Sigmoid colon (tissue), 7 donors: ENCODE results near the gene APOL2. TPM values are rescaled to one million over a fixed set of nuclear protein-coding genes. Genes with fewer than 3 reads are reported as not detected.
"Not testable (repeated sequence)": the region's sequence is repeated elsewhere in the genome, so short reads cannot be mapped to it uniquely, and the experiment has no call there.

Experiments used
- DNase-seq: peaks from one replicate; pipeline ENCODE4 v3.0.0-alpha.2; 2019
- H3K27ac ChIP-seq, 4 donors: fragments of 200-600 bp; sonication (generic); one replicate each; pipeline ENCODE4 v1.5.1; 2016 to 2019; ENCODE audit warnings: mild to moderate bottlenecking in 1 of 4
- H3K27me3 ChIP-seq, 3 donors: fragments of 200-600 bp; sonication (generic); one replicate each; pipeline ENCODE4 v1.5.1; 2019; ENCODE audit warnings: mild to moderate bottlenecking in 1 of 3
- H3K36me3 ChIP-seq, 4 donors: fragments of 200-600 bp; sonication (generic); one replicate each; pipeline ENCODE4 v1.5.1; 2016 to 2019
- H3K4me1 ChIP-seq, 4 donors: fragments of 200-600 bp; sonication (generic); one replicate each; pipeline ENCODE4 v1.5.1; 2017 to 2019
- H3K4me3 ChIP-seq, 4 donors: fragments of 200-600 bp; sonication (generic); one replicate each; pipeline ENCODE4 v1.5.1; 2017 to 2019; ENCODE audit warnings: mild to moderate bottlenecking in 2 of 4, moderate library complexity in 1 of 4
- H3K9me3 ChIP-seq, 4 donors: fragments of 200-600 bp in 3 of 4; sonication (generic) in 3 of 4; one replicate each; pipeline versions ENCODE4 v1.5.1 to v1.6.1; 2013 to 2019
- EP300 ChIP-seq, 4 donors: sonication (generic); formaldehyde crosslinking; IDR thresholded peaks; one replicate each; pipeline ENCODE4 v1.6.1; 2017; ENCODE audit warnings: antibody characterized with exemption in 4 of 4
- POLR2A ChIP-seq, 2 donors: fragments of 450-650 bp; IDR thresholded peaks; one replicate each; pipeline ENCODE4 v1.6.1; 2016; ENCODE audit warnings: antibody characterized with exemption in 2 of 2, mild to moderate bottlenecking in 2 of 2, moderate library complexity in 2 of 2
- POLR2AphosphoS5 ChIP-seq, 4 donors: sonication (generic); formaldehyde crosslinking; IDR thresholded peaks; one replicate each; pipeline ENCODE4 v1.6.1; 2017; ENCODE audit warnings: antibody characterized with exemption in 4 of 4
- WGBS, 2 donors: extraction: QIAGEN DNeasy Blood & Tissue Kit; methylation state at CpG; one replicate each; pipeline ENCODE4 v1.1.7; 2013; 5-methylcytosine and 5-hydroxymethylcytosine counted together
- intact Hi-C: fragments of 100-400 bp; cut with DNase I; formaldehyde crosslinking; loops from one replicate; pipeline ENCODE4 v1.15.1; 2023
- polyA plus RNA-seq, 3 donors: library from polyadenylated mRNA; stranded (reverse); fragments of 200-250 nt; gene quantifications; one replicate each; pipeline ENCODE4 v1.2.3, GENCODE V29; 2013
- total RNA-seq, 4 donors: library from RNA; depleted of rRNA; stranded (reverse); fragments of >200 nt; gene quantifications; one replicate each; pipeline ENCODE4 v1.1.0, GENCODE V29; 2016
- TF ChIP-seq, protein P1 (sequence below), 4 experiments: fragments of 450-650 bp in 3 of 4; fragments of 200-600 bp in 1 of 4; IDR thresholded peaks; one replicate each; pipeline ENCODE4 v1.5.1; 2016 to 2019; ENCODE audit warnings: antibody characterized with exemption in 4 of 4, mild to moderate bottlenecking in 3 of 4, moderate library complexity in 2 of 4
- donor health status: healthy with polysubstance abuse.
- donor health status: Bipolar disorder and iron deficiency.
- donor health status: healthy.

Gene APOL2
- total and polyA plus RNA-seq, 7 donors, result 18.6 to 59.5 (median 29.1) TPM

DNA sequence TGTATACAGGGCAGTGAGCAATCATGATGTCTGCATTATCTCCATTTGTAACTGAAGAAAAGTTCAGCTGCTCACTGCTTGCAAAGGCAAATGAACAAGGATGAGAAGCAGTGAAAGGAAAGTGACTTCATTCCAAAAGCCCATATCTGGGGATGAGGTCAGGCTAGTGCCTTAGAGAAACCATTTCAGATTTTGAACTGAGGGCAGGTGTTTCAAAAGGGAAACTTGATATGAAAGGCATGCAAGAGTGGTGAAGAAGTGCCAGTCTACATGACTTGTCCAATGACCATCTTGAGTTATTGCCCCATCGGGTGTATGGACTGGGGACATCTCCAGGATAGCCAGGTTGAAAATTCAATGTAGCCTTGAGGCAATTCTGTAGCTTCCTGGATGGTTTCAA is 30.4 kb downstream of the APOL2 start:
- no peak for TF ChIP-seq EP300 (IDR thresholded peaks at IDR 0.05)
- TF ChIP-seq POLR2A (IDR thresholded peaks at IDR 0.05), result no peak
- TF ChIP-seq, protein P1, sequence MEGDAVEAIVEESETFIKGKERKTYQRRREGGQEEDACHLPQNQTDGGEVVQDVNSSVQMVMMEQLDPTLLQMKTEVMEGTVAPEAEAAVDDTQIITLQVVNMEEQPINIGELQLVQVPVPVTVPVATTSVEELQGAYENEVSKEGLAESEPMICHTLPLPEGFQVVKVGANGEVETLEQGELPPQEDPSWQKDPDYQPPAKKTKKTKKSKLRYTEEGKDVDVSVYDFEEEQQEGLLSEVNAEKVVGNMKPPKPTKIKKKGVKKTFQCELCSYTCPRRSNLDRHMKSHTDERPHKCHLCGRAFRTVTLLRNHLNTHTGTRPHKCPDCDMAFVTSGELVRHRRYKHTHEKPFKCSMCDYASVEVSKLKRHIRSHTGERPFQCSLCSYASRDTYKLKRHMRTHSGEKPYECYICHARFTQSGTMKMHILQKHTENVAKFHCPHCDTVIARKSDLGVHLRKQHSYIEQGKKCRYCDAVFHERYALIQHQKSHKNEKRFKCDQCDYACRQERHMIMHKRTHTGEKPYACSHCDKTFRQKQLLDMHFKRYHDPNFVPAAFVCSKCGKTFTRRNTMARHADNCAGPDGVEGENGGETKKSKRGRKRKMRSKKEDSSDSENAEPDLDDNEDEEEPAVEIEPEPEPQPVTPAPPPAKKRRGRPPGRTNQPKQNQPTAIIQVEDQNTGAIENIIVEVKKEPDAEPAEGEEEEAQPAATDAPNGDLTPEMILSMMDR (IDR thresholded peaks at IDR 0.05), result no peak
- no peak for TF ChIP-seq POLR2AphosphoS5 (IDR thresholded peaks at IDR 0.05)
- peaks cover 0 to 7% (median 0%) of the 10 kb centered on the region in 4 donors for H3K4me1 ChIP-seq
- WGBS, 2 donors, result 96 to 100% methylated on average over 1 of the region's 1 CpG
- H3K36me3 ChIP-seq, result no peaks in the 10 kb centered on the region
- DNase-seq, result no peak
- intact Hi-C loops, result no loop called here
- no peaks in the 10 kb centered on the region for H3K27me3 ChIP-seq
- H3K9me3 ChIP-seq, result no peaks in the 10 kb centered on the region
- H3K4me3 ChIP-seq, result no peak overlapping the region
- no peak overlapping the region for H3K27ac ChIP-seq

GRCh38 chr22:36208162-36208765 is 31.1 kb downstream of the APOL2 start:
- Histone ChIP-seq H3K4me3 (no peak overlapping the region), H3K4me1 (peaks cover 0 to 7% (median 0%) of the 10 kb centered on the region in 4 donors), H3K27me3 (no peaks in the 10 kb centered on the region), H3K9me3 (no peaks in the 10 kb centered on the region), H3K36me3 (no peaks in the 10 kb centered on the region), H3K27ac (no peak overlapping the region)
- WGBS, 2 donors, result 42 to 51% methylated on average over 1 of the region's 1 CpG
- DNase-seq, result no peak
- TF ChIP-seq, protein P1 (IDR thresholded peaks at IDR 0.05), result no peak
- TF ChIP-seq POLR2A (IDR thresholded peaks at IDR 0.05), result no peak
- TF ChIP-seq POLR2AphosphoS5 (IDR thresholded peaks at IDR 0.05), result no peak
- no peak for TF ChIP-seq EP300 (IDR thresholded peaks at IDR 0.05)
- intact Hi-C loops, result no loop called here

DNA sequence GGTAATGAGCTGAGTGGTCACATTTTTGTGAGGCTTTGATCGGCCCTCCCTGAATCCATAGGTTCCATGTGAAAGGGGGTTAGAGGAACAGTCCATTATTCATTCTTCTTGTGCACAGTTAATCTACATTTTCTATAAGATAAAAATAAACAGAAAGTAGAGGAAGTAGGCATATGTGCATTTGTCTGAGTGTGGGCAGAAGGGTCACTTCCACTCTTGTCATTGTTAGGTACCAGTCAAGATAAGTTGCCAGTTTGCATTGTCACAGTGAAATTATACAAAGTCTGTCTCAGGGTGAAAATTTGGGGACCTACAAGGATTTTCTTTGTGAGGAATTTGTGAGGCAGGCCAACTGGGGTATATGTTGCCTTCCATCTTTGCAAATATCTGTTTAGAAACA is 33.1 kb downstream of the APOL2 start:
- DNase-seq, result no peak
- Histone ChIP-seq H3K4me1 (peaks cover 0 to 13% (median 9%) of the 10 kb centered on the region in 4 donors), H3K4me3 (no peak overlapping the region), H3K9me3 (no peaks in the 10 kb centered on the region), H3K27me3 (no peaks in the 10 kb centered on the region), H3K36me3 (no peaks in the 10 kb centered on the region), H3K27ac (no peak overlapping the region)
- 89 to 91% methylated on average over 1 of the region's 1 CpG for WGBS, 2 donors
- intact Hi-C loops, result no loop called here
- TF ChIP-seq EP300 (IDR thresholded peaks at IDR 0.05), result no peak
- no peak for TF ChIP-seq POLR2A (IDR thresholded peaks at IDR 0.05)
- TF ChIP-seq, protein P1 (IDR thresholded peaks at IDR 0.05), result no peak
- no peak for TF ChIP-seq POLR2AphosphoS5 (IDR thresholded peaks at IDR 0.05)

DNA sequence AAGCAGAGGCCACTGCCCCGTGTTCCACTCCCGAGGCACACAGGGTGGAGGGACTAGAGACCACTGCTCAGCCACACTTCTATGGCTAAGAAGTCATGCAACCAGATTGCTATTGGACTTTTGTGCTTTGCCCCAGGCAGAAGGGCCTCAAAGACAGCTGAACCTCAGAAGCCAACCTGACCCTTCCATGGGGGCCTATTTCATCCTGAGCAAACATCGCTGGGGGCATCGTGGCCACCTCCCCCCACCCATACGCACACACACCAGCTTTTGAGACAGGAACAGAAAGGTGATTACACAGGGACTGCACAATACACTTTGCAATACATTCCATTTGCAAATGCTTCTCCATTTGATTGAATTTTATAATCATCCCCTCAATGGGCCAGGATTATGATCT is 33.8 kb downstream of the APOL2 start:
- H3K27me3 ChIP-seq, H3K4me3 ChIP-seq, H3K27ac ChIP-seq, H3K9me3 ChIP-seq, DNase-seq, H3K4me1 ChIP-seq, H3K36me3 ChIP-seq, intact Hi-C loops: not testable (repeated sequence)
- WGBS, 2 donors, result 72 to 78% methylated on average over 5 of the region's 5 CpGs

- WGBS, 2 donors, result 16 to 51% methylated on average over 6 of the region's 6 CpGs
- no peak overlapping the region for H3K4me3 ChIP-seq
These were observed 34.7 kb downstream of the APOL2 start for GRCh38 chr22:36204632-36205015.

More at GRCh38 chr22:36204632-36205015, 34.7 kb downstream of the APOL2 start:
- no peaks in the 10 kb centered on the region for H3K27me3 ChIP-seq
- DNase-seq, result no peak
- no peaks in the 10 kb centered on the region for H3K36me3 ChIP-seq
- no peak overlapping the region for H3K27ac ChIP-seq
- intact Hi-C loops, result no loop called here
- H3K9me3 ChIP-seq, result no peaks in the 10 kb centered on the region
- TF ChIP-seq EP300 (IDR thresholded peaks at IDR 0.05), result no peak
- TF ChIP-seq, protein P1 (IDR thresholded peaks at IDR 0.05), result no peak
- no peak for TF ChIP-seq POLR2A (IDR thresholded peaks at IDR 0.05)
- H3K4me1 ChIP-seq, result peaks cover 0 to 10% (median 7%) of the 10 kb centered on the region in 4 donors
